GM12801 (cell line): Measurements from ENCODE around the gene NR2C1.

Experiments
- TF ChIP-seq, protein P1 (sequence below): IDR thresholded peaks from one replicate; pipeline ENCODE4 v1.5.1; 2011; ENCODE audit warnings: control low read depth; ENCODE audit not compliant: insufficient read length; ENCODE audit errors: extremely low read depth

NR2C1 gene

DNA sequence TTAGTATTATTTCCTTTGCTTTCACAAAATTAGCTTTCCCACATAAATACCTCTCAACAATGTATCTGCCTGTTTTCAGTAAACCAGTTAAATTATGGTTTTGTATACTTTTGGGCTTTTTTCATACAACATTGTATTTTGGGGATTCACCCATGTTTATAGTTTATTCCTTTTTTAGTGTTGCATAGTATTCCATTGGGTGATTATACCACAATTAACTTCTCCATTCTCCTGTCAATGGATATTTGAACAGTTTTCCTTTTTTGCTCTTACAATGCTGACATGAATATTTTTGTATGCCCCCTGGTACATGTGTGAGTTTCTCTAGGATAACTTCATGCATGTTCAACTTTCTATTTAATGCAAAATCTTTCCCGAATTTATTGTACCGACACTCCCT, 57.3 kb downstream of the NR2C1 start:
- TF ChIP-seq, protein P1, sequence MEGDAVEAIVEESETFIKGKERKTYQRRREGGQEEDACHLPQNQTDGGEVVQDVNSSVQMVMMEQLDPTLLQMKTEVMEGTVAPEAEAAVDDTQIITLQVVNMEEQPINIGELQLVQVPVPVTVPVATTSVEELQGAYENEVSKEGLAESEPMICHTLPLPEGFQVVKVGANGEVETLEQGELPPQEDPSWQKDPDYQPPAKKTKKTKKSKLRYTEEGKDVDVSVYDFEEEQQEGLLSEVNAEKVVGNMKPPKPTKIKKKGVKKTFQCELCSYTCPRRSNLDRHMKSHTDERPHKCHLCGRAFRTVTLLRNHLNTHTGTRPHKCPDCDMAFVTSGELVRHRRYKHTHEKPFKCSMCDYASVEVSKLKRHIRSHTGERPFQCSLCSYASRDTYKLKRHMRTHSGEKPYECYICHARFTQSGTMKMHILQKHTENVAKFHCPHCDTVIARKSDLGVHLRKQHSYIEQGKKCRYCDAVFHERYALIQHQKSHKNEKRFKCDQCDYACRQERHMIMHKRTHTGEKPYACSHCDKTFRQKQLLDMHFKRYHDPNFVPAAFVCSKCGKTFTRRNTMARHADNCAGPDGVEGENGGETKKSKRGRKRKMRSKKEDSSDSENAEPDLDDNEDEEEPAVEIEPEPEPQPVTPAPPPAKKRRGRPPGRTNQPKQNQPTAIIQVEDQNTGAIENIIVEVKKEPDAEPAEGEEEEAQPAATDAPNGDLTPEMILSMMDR = no peak

DNA sequence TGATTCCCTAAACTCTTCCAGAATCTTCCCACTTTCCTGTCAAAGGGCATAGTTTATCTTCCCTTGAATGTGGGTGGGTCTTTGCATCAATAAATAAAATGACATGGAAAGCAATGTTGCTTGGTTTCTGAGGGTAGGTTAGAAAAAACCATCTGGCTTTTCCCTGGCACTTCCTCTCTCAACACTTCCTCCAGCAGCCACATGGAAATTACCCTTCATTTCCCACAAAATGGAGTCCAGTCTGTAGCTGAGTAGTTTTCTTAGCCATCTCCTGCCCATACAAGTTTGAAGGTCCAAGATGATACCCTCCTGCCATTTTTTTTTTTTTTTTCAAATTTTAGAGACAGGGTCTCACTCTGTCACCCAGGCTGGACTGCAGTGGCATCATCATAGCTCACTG, 58.9 kb downstream of the NR2C1 start:
- TF ChIP-seq, protein P1 = no peak

DNA sequence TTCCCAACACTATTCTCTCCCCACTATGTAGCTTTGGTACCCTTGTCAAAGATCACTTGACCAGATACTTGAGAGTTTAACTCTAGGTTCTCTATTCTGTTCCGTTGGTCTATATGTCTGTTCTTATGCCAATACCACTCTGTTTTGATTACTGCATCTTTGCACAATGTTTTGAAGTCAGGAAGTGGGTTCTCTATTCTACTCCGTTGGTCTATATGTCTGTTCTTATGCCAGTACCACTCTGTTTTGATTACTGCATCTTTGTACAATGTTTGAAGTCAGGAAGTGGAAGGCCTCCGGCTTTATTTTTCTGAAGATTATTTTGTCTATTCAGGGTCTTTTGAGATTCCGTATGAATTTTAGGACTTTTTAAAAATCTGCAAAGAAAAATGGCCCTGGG, 67.2 kb downstream of the NR2C1 start:
- TF ChIP-seq, protein P1 = no peak

DNA sequence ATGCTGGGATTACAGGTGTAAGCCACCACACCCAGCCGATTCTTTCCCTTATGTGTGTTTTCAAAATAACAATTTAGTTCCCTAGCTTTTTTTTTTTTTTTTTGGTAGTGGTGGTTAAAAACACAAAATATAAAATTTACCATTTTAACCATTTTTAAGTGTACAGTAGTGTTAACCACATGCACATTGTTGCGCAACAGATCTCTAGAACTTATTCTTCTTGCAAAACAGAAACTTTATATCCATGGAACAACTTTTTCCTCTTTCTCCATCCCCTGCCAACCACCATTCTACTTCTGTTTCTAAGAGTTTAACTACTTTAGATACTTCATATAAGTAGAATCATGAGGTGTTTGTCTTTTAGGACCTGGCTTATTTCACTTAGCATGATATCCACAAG, 68.8 kb downstream of the NR2C1 start:
- TF ChIP-seq, protein P1 = no peak

DNA sequence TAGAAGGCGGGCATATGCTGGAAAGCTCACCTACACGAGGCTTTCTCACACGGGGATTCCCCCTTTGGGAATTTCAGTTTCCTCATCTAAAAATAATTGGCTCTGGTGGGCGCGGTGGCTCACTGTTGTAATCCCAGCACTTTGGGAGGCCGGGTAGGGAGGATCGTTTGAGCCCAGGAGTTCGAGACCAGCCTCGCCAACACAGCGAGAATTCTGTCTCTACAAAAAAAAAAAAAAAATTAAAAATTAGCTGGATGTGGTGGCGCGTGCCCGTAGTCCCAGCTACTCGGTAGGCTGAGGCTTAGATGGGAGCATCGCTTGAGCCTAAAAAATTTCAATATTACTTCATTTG, 69.5 kb downstream of the NR2C1 start:
- TF ChIP-seq, protein P1 = no peak

DNA sequence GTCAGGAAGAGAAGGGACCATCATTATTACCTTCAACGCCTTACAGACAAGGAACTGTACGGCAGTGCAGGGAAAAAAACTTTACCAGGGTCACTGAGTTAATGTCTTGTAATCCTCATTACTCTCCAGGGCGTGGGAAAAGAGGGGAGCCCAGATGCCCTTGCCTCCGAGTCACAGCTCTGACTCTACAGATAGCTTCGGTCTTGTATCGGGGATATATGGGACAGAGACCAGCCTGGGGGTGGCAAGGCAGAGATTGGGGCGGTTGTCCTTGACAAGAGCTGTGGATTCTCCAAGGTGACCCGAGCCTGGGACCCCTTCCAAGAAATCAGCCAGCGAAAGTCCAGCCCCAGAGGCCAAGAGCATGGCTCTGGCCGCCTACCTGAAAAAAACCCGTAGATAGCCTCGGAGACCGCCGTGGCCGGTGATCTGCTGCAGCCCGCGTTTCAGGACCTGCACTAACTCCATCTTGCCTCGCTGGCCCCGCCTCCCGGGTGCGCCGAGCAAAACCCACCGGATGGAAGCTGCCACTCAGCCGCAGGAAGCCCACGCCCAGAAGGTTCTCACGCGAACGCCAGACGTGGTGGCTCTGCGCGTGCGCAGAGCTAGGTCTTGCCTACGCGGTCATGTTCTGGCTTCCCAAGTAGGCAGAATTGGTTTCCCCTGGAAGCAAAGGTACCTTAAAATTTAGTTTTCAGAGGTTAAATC, 70.1 kb downstream of the NR2C1 start, which contains the start of gene NDUFA12:
Gene NDUFA12, minus strand, starts transcription at position 485 of the 708 bp plus-strand sequence. Its CDS starts 17 bp downstream, at position 468.
- TF ChIP-seq, protein P1 = no peak

DNA sequence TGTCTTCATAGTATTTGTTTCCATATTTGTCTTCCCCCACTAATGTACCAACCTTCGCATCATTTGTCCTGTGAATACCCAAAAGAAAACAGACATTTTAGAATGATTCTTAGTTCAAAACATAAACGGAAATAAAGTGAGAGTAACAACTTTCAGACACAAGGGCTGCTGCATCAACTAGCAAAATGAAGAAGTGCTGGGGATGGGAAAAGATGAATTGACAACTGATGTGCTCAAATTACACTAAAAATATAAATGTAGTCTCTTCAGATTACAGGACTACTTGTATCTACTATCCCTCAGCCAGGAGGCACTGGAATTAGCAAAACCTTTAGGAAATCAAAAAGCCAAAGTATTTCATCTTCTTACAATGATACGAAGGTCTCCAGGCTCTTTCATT, 70.7 kb downstream of the NR2C1 start:
- TF ChIP-seq, protein P1 = no peak
